ENCODE data around the gene C1QTNF6.

Gene C1QTNF6

DNA sequence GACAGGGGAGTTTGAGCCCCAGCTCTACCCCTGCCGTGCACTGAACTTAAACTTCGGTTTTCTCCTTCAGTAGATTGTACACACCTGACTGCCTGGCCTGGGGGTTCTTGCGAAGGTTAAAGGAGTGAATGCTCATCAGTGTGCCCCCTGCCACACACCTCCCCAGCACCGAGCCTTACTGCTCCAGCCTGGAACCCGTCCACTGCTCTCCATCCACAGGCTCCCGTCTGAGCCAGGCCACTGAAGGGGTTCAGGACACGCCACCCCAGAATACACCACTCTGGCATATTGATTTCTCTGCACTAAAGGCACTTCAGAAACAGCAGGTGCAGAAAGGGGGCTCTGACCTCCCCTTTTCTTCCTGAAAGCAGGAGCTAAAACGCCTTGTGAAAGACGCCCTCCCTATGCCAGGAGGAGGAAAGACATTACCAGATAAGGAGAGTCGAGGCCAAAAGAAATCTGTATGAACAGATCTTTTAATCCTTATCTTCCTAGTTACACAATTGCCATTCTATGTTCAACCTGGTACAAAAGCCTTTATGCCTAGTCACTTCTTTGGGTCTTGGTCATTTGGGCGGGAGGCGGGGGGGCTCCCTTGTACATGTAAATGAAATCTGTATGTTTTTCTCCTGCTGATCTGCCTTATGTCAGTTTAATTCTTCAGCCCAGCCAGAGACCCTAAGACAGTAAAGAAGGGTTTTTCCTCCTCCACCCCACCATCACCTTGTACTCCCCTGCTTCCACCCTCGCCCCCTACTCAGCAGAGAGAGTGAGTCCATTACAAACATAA is 26.1 kb upstream of the C1QTNF6 start:
- no peak for TF ChIP-seq CTCF (IDR thresholded peaks at IDR 0.05; ENCODE audit: borderline replicate concordance, insufficient read depth, low read depth, low read length)
- H3K4me3 ChIP-seq (ENCODE audit: low read depth, low read length) = no peak overlapping the region

GRCh38 chr22:37213218-37213855 is 25.3 kb upstream of the C1QTNF6 start:
- no peak for TF ChIP-seq CTCF (IDR thresholded peaks at IDR 0.05; ENCODE audit: borderline replicate concordance, insufficient read depth, low read depth, low read length)
- H3K4me3 ChIP-seq (ENCODE audit: low read depth, low read length) = no peak overlapping the region

GRCh38 chr22:37212174-37212906 is 24.3 kb upstream of the C1QTNF6 start, which contains the start of gene SSTR3:
Gene SSTR3 (minus strand): TSS chr22:37212477. CDS start chr22:37207803, 4,674 bp downstream.
- H3K4me3 ChIP-seq (ENCODE audit: low read depth, low read length) = no peak within 1 kb of the TSS
- no peak for TF ChIP-seq CTCF (IDR thresholded peaks at IDR 0.05; ENCODE audit: borderline replicate concordance, insufficient read depth, low read depth, low read length)

DNA sequence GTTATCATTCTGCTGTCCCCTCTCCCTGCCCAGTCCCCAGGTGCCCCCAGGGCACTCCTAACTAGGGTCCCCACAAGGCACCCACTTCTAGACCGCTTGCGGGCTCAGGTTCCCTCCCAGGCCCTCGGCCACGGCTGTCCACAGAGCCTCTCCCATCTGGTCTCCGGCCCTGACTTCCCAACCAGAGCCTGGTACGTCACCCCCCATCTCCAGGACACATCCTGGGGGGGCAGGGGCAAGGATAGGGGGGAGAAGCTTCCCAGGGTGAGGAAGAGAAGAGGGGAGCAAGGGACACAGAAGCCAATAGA is 23.8 kb upstream of the C1QTNF6 start:
- no peak for TF ChIP-seq CTCF (IDR thresholded peaks at IDR 0.05; ENCODE audit: borderline replicate concordance, insufficient read depth, low read depth, low read length)
- H3K4me3 ChIP-seq (ENCODE audit: low read depth, low read length) = no peak overlapping the region

GRCh38 chr22:37211075-37211865 is 23.2 kb upstream of the C1QTNF6 start:
- no peak overlapping the region for H3K4me3 ChIP-seq (ENCODE audit: low read depth, low read length)
- TF ChIP-seq CTCF (IDR thresholded peaks at IDR 0.05; ENCODE audit: borderline replicate concordance, insufficient read depth, low read depth, low read length) = no peak

- no peak overlapping the region for H3K4me3 ChIP-seq (ENCODE audit: low read depth, low read length)
- no peak for TF ChIP-seq CTCF (IDR thresholded peaks at IDR 0.05; ENCODE audit: borderline replicate concordance, insufficient read depth, low read depth, low read length)
These were observed 22.2 kb upstream of the C1QTNF6 start for GRCh38 chr22:37210041-37210803.
